Thoracic aorta (tissue), 2 donors: ENCODE measurements around the gene EEA1. TPM values are rescaled to one million over a fixed set of nuclear protein-coding genes. Genes with fewer than 3 reads are reported as not detected.

Experiments used
- ATAC-seq: fragments of 150-250 bp; one replicate; pipeline ENCODE4 v1.8.0; 2017; ENCODE audit warnings: low read depth; ENCODE audit not compliant: insufficient number of reproducible peaks, low FRiP score
- DNase-seq: peaks from one replicate; pipeline ENCODE4 v3.0.0-alpha.2; 2020; ENCODE audit warnings: low spot score
- H3K27ac ChIP-seq, 2 donors: fragments of 200-600 bp; sonication (generic); 1 replicate in 1 of 2; 2 replicates in 1 of 2; pipeline ENCODE4 v1.5.1; 2016; ENCODE audit warnings: mild to moderate bottlenecking in 2 of 2, moderate library complexity in 2 of 2
- H3K27me3 ChIP-seq: fragments of 200-600 bp; sonication (generic); replicated peaks from 2 replicates; pipeline ENCODE4 v1.6.0; 2016; ENCODE audit warnings: mild to moderate bottlenecking; ENCODE audit not compliant: insufficient read depth
- H3K36me3 ChIP-seq: fragments of 200-600 bp; sonication (generic); one replicate; pipeline ENCODE4 v1.5.1; 2016
- H3K4me1 ChIP-seq, 2 donors: fragments of 200-600 bp; sonication (generic); 1 replicate in 1 of 2; 2 replicates in 1 of 2; pipeline versions ENCODE4 v1.5.1 to v1.6.0; 2016; ENCODE audit warnings: low read depth in 2 of 2, mild to moderate bottlenecking in 1 of 2; ENCODE audit not compliant: control insufficient read depth in 1 of 2
- H3K4me3 ChIP-seq: fragments of 200-600 bp; sonication (generic); 2 replicates; pipeline ENCODE4 v1.5.1; 2016; ENCODE audit warnings: mild to moderate bottlenecking
- H3K9me3 ChIP-seq: fragments of 200-600 bp; sonication (generic); 2 replicates; pipeline ENCODE4 v1.5.1; 2016
- total RNA-seq, 2 donors: library from RNA; depleted of rRNA; stranded (reverse); fragments of >200 nt; gene quantifications; one replicate each; pipeline versions ENCODE4 v1.1.0 to v1.2.3, GENCODE V29; 2016
- TF ChIP-seq, protein P1 (sequence below): fragments of 200-600 bp; sonication (generic); IDR thresholded peaks from one replicate; pipeline ENCODE4 v1.5.1; 2019; ENCODE audit warnings: antibody characterized with exemption

Gene EEA1
- total RNA-seq, 2 donors from 2014 or later, result 19.1 to 40.1 TPM

DNA sequence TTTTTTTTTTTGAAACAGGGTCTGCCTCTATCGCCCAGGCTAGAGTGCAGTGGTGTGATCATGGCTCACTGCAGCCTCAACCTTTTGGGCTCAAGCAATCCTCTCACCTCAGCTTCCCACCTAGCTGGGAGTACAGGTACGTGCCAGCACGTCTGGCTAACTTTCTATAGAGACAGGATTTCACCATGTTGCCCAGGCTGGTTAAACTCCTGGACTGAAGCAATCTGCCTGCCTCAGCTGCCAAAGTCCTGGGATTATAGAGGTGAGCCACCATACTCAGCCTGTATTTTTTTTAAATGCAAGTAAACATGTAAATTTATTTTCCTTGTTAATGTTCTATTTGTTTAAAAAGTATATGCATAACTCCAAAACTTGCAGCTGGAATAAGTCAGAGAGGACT, 80.4 kb downstream of the EEA1 start:
- Histone ChIP-seq H3K4me1 (peaks cover 3 to 13% of the 10 kb centered on the region in 2 donors), H3K27ac (no peak overlapping the region), H3K27me3 (no peaks in the 10 kb centered on the region), H3K36me3 (no peaks in the 10 kb centered on the region), H3K9me3 (no peaks in the 10 kb centered on the region), H3K4me3 (no peak overlapping the region)
- ATAC-seq (no peak), DNase-seq (no peak)
- TF ChIP-seq, protein P1, sequence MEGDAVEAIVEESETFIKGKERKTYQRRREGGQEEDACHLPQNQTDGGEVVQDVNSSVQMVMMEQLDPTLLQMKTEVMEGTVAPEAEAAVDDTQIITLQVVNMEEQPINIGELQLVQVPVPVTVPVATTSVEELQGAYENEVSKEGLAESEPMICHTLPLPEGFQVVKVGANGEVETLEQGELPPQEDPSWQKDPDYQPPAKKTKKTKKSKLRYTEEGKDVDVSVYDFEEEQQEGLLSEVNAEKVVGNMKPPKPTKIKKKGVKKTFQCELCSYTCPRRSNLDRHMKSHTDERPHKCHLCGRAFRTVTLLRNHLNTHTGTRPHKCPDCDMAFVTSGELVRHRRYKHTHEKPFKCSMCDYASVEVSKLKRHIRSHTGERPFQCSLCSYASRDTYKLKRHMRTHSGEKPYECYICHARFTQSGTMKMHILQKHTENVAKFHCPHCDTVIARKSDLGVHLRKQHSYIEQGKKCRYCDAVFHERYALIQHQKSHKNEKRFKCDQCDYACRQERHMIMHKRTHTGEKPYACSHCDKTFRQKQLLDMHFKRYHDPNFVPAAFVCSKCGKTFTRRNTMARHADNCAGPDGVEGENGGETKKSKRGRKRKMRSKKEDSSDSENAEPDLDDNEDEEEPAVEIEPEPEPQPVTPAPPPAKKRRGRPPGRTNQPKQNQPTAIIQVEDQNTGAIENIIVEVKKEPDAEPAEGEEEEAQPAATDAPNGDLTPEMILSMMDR, result no peak

DNA sequence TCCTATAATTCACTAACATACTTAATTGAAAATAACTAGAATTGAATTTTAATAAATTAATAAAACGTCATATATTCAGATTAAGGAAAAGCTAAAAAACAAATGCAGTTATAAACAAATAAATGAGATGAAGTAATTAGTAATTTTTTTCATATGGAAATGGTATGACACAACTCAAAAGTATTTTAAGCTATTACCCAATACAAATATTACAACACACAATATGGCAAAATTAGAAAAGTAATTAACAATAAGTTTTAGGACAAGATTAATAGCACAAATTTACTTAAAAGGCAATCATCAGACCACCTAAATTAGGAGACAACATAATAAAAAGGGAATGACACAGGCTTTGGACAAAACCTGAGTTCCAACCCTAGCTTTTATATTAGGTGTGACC, 81.7 kb downstream of the EEA1 start:
- Histone ChIP-seq H3K4me3 (no peak overlapping the region), H3K27ac (no peak overlapping the region), H3K9me3 (no peaks in the 10 kb centered on the region), H3K36me3 (no peaks in the 10 kb centered on the region), H3K4me1 (peaks cover 3 to 13% of the 10 kb centered on the region in 2 donors), H3K27me3 (no peaks in the 10 kb centered on the region)
- TF ChIP-seq, protein P1, result no peak
- ATAC-seq, result no peak
- no peak for DNase-seq

DNA sequence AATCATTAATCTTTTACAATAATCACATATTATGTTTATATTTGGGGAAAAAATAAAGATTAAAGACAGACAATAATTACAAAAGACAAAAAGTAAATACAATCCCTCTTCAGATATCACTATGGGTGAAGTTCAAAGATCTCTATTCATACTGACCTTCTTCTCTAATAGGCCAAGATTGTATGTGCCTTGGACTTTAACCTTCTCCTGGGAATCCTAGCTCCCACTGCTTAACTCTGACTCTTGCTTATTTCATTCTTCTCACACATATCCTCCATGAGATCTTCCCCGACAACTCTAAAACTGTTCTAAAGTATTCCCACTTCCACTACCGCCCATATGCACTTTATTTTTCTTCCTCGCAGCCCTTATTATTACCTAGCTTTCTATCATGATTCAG, 83.8 kb downstream of the EEA1 start:
- TF ChIP-seq, protein P1, result no peak
- H3K9me3 ChIP-seq, result no peaks in the 10 kb centered on the region
- DNase-seq (no peak), ATAC-seq (no peak)
- no peaks in the 10 kb centered on the region for H3K27me3 ChIP-seq
- H3K27ac ChIP-seq, result no peak overlapping the region
- no peaks in the 10 kb centered on the region for H3K36me3 ChIP-seq
- no peak overlapping the region for H3K4me3 ChIP-seq
- peaks cover 3 to 12% of the 10 kb centered on the region in 2 donors for H3K4me1 ChIP-seq

DNA sequence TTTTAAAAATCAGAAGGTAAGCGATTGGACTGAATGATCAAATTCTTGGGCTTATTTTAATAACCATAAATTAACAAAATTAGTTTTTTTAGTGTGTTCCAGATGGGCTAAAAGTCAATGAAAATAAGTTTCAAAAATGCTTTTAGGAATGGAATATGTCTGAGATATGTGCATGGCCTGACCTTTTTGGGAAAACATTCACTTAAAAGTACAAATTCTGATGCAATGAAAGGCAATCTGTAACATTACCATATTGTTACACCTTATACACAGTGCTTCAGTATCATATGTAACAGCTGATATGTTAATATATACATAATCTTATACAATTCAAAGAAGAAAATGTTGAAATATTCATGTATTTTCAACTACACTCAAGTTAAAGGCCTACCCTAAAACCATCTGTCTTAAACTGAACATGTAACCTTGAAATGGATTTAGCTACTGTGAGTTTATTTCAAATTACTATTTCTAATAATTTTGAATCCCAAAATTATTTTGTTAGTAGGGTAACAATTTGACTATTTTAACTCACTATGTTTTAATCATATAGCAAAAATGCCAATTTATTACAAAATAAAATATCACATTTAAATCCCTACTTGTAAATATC, 84.8 kb downstream of the EEA1 start:
- DNase-seq (no peak), ATAC-seq (no peak)
- H3K9me3 ChIP-seq, result no peaks in the 10 kb centered on the region
- TF ChIP-seq, protein P1, result no peak
- no peak overlapping the region for H3K27ac ChIP-seq
- H3K36me3 ChIP-seq, result no peaks in the 10 kb centered on the region
- H3K4me3 ChIP-seq, result no peak overlapping the region
- no peaks in the 10 kb centered on the region for H3K27me3 ChIP-seq
- peaks cover 0 to 1% of the 10 kb centered on the region in 2 donors for H3K4me1 ChIP-seq

DNA sequence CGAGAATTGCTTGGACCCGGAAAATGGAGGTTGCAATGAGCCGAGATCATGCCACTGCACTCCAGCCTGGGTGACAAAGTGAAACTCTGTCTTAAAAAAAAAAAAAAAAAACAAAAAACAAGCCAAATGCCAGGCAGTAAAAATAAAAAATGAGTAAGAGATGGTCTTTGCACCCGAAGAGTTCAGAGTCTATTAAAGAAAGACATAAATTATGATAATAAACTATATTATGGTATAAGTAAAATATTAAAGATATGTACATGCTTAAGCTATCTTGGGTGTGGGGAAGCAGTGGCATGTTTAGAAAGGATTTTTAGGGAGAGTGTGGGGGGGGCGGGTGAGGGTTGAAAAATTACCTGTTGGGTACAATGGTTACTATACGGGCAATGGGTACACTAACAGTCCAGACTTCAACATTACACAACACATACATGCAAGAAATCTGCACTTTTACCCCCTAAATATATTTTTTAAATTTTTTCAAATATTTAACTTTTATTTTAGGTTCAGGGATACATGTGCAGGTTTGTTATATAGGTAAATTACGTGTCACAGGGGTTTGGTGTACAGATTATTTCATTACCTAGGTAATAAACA, 99.3 kb downstream of the EEA1 start:
- Histone ChIP-seq H3K4me3 (no peak overlapping the region), H3K4me1 (peaks cover 0 to 10% of the 10 kb centered on the region in 2 donors), H3K36me3 (peaks cover 5% of the 10 kb centered on the region), H3K9me3 (no peaks in the 10 kb centered on the region), H3K27me3 (no peaks in the 10 kb centered on the region), H3K27ac (no peak overlapping the region)
- TF ChIP-seq, protein P1, result no peak
- ATAC-seq, result no peak
- no peak for DNase-seq
